Measurements from ENCODE around the gene SLC27A3.

DNA sequence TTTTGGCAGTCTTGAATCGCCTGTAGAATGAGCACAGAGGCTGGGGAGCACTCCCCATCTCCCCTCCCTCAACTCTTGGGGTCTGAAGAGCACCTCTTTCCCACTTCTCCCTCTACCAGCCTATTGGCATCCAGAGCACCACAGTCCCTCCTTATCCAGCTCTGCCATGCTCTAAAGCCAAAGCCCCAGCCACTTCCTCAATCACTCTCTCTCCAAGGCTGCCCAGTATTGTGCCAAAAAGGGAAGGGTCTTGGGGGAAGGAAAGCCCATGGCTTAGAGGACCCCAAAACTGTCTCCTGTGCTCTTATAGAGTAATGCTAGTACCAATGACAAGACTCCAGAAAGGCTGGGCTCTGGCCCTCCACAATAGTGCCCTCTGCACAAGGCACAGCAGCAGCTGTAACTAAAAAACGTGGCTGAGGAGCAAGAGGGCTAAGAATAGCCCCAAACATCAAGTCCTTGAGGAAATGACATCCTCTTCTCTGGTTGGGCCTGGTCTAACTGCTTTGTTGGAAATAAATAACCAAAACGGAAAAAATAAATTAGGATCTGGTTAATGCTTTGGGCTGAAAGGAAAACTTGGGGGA lies 28.4 kb downstream of the SLC27A3 start:
- no peak for TF ChIP-seq RARB (CRISPR knock-in tag; IDR thresholded peaks at IDR 0.05)
- TF ChIP-seq TOX (CRISPR knock-in tag; IDR thresholded peaks at IDR 0.05; ENCODE audit: borderline replicate concordance) = no peak
- TF ChIP-seq, protein P1, sequence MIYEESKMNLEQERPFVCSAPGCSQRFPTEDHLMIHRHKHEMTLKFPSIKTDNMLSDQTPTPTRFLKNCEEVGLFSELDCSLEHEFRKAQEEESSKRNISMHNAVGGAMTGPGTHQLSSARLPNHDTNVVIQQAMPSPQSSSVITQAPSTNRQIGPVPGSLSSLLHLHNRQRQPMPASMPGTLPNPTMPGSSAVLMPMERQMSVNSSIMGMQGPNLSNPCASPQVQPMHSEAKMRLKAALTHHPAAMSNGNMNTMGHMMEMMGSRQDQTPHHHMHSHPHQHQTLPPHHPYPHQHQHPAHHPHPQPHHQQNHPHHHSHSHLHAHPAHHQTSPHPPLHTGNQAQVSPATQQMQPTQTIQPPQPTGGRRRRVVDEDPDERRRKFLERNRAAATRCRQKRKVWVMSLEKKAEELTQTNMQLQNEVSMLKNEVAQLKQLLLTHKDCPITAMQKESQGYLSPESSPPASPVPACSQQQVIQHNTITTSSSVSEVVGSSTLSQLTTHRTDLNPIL (CRISPR knock-in tag; IDR thresholded peaks at IDR 0.05; ENCODE audit: low read depth) = no peak
- TF ChIP-seq TCF4 (CRISPR knock-in tag; IDR thresholded peaks at IDR 0.05; ENCODE audit: borderline replicate concordance) = no peak
- TF ChIP-seq ESRRG (CRISPR knock-in tag; IDR thresholded peaks at IDR 0.05) = no peak
- TF ChIP-seq BACH2 (CRISPR knock-in tag; IDR thresholded peaks at IDR 0.05; ENCODE audit: borderline replicate concordance) = no peak
- no peak for TF ChIP-seq ZNF565 (CRISPR knock-in tag; conservative IDR thresholded peaks at IDR 0.05; ENCODE audit: low read depth)
- TF ChIP-seq, protein P2, sequence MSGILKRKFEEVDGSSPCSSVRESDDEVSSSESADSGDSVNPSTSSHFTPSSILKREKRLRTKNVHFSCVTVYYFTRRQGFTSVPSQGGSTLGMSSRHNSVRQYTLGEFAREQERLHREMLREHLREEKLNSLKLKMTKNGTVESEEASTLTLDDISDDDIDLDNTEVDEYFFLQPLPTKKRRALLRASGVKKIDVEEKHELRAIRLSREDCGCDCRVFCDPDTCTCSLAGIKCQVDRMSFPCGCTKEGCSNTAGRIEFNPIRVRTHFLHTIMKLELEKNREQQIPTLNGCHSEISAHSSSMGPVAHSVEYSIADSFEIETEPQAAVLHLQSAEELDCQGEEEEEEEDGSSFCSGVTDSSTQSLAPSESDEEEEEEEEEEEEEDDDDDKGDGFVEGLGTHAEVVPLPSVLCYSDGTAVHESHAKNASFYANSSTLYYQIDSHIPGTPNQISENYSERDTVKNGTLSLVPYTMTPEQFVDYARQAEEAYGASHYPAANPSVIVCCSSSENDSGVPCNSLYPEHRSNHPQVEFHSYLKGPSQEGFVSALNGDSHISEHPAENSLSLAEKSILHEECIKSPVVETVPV (CRISPR knock-in tag; IDR thresholded peaks at IDR 0.05) = no peak
- TF ChIP-seq, protein P3, sequence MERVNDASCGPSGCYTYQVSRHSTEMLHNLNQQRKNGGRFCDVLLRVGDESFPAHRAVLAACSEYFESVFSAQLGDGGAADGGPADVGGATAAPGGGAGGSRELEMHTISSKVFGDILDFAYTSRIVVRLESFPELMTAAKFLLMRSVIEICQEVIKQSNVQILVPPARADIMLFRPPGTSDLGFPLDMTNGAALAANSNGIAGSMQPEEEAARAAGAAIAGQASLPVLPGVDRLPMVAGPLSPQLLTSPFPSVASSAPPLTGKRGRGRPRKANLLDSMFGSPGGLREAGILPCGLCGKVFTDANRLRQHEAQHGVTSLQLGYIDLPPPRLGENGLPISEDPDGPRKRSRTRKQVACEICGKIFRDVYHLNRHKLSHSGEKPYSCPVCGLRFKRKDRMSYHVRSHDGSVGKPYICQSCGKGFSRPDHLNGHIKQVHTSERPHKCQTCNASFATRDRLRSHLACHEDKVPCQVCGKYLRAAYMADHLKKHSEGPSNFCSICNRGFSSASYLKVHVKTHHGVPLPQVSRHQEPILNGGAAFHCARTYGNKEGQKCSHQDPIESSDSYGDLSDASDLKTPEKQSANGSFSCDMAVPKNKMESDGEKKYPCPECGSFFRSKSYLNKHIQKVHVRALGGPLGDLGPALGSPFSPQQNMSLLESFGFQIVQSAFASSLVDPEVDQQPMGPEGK (CRISPR knock-in tag; IDR thresholded peaks at IDR 0.05; ENCODE audit: borderline replicate concordance) = no peak
- no peak for TF ChIP-seq ZNF8 (CRISPR knock-in tag; IDR thresholded peaks at IDR 0.05)

Measured in SK-N-SH treated with all-trans-retinoic acid at 6 μM for 48 hours (cell line).